MG63 (cell line): ENCODE results near the gene GDF3. TPM values are rescaled to one million over a fixed set of nuclear protein-coding genes. Genes with fewer than 3 reads are reported as not detected.
"Not testable (repeated sequence)": the region's sequence is repeated elsewhere in the genome, so short reads cannot be mapped to it uniquely, and the experiment has no call there.

Experiments
- DNase-seq: peaks from one replicate; pipeline ENCODE4 v3.0.0-alpha.2; 2020
- H3K27me3 ChIP-seq: fragments of 250-450 bp; sonication (Bioruptor Pico); 2 replicates; pipeline ENCODE4 v1.5.1; 2020; ENCODE audit warnings: mild to moderate bottlenecking, moderate library complexity
- H3K36me3 ChIP-seq: fragments of 250-450 bp; sonication (Bioruptor Pico); 2 replicates; pipeline ENCODE4 v1.5.1; 2020; ENCODE audit warnings: mild to moderate bottlenecking, moderate library complexity
- H3K4me3 ChIP-seq: fragments of 250-450 bp; sonication (Bioruptor Pico); 2 replicates; pipeline ENCODE4 v1.5.1; 2020; ENCODE audit warnings: mild to moderate bottlenecking, moderate library complexity
- H3K9me3 ChIP-seq: fragments of 250-450 bp; sonication (Bioruptor Pico); 2 replicates; pipeline ENCODE4 v1.5.1; 2020; ENCODE audit warnings: mild to moderate bottlenecking, moderate library complexity
- total RNA-seq: library from RNA; depleted of rRNA; stranded (reverse); fragments of >200 nt; shearing (Covaris generic); gene quantifications from 2 replicates; pipeline ENCODE4 v1.2.3, GENCODE V29; 2014; ENCODE audit warnings: low replicate concordance; rRNA removed

Gene GDF3
- total RNA-seq = not detected in 2 replicates

DNA sequence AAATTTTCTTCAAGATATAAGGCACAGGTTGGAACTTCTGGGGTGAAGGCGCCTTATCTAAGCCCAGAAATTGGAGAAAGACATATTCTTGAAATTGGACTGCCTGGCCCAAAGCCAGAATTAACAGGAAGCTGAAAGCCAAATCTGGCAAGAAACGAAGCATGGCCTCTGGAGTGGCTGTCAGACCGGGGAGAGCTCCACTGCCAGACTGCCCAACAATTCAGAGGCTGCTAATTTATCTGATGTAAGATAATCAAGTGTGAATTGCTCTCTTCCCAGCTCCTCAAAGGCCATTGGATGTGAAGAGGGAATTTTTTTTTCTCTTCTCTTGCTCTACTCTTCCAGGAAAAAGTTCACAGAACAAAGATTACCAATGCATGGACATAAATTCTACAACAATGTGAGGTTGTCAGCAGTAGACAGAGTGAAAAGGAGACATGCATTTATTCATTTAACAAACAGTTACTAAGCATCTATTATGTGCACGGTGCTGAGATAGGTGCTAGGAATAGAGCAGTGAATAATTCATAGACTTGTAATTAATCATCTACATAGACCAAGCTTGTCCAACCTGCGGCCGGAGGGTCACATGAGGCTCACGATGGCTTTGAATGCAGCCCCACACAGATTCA lies at the start of gene GDF3:
GDF3 (minus strand) TSS at position 210 of the 632 bp plus-strand sequence; CDS start at position 163, 47 bp downstream.
- DNase-seq = no peak
- H3K4me3 ChIP-seq = no peak within 1 kb of the TSS
- H3K9me3 ChIP-seq = no peaks in the 10 kb centered on the region
- no peaks in the 10 kb centered on the region for H3K27me3 ChIP-seq
- H3K36me3 ChIP-seq = no peaks in the 10 kb centered on the region

- Histone ChIP-seq H3K9me3 (no peaks in the 10 kb centered on the region), H3K27me3 (no peaks in the 10 kb centered on the region), H3K4me3 (no peak overlapping the region), H3K36me3 (no peaks in the 10 kb centered on the region)
- DNase-seq = no peak
Observed at GRCh38 chr12:7732993-7733392, 37.4 kb upstream of the GDF3 start.

- Histone ChIP-seq H3K27me3 (no peaks in the 10 kb centered on the region; the same call in 1 of the 2 replicates), H3K36me3 (no peaks in the 10 kb centered on the region), H3K9me3 (no peaks in the 10 kb centered on the region), H3K4me3 (no peak overlapping the region)
- no peak for DNase-seq
Observed at GRCh38 chr12:7731486-7731885, 35.9 kb upstream of the GDF3 start.

DNA sequence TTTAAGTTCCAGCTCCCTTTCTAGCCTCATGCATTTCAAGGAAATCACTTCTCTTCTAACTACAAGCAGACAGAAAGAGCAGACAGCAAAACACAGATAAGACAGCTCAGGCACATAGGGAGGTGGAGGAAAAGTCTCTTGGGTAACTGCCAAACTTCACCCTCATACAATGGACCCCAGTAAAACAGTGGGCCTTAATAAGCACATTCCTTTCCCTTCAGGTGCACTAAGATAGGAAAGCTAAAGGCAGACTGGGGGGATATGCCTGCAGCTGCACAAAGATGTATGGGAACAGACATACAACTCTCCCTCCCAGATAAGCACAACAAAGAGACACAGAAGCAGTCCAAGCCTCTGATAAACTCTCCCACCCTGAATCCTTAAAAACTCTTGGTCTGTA lies 35.4 kb upstream of the GDF3 start:
- DNase-seq, H3K9me3 ChIP-seq, H3K36me3 ChIP-seq, H3K4me3 ChIP-seq, H3K27me3 ChIP-seq: not testable (repeated sequence)

- H3K4me3 ChIP-seq = no peak overlapping the region
- no peaks in the 10 kb centered on the region for H3K9me3 ChIP-seq
- no peaks in the 10 kb centered on the region; the same call in 1 of the 2 replicates for H3K27me3 ChIP-seq
- no peaks in the 10 kb centered on the region for H3K36me3 ChIP-seq
- DNase-seq = no peak
Observed at GRCh38 chr12:7729746-7730145, 34.2 kb upstream of the GDF3 start.

DNA sequence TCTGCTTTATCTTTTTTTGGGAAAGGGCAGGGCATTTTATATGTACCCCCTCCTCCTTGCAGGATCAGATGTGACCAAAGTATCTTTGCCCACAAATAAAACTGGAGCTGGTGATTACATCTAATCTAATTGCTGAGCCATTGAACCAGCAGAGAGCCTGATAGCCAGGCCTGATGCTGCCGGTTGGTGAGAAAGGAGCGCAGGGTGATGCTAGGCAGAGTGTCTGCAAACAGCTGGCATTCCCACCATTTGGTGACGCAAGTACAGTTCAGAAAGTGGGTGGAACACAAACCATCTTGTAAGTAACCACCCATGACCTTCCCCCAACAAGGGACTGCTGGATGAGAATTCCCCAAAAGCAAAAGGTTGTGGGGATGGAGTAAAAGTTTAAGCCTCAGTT lies 28.4 kb upstream of the GDF3 start:
- H3K9me3 ChIP-seq = no peaks in the 10 kb centered on the region
- no peak for DNase-seq
- no peaks in the 10 kb centered on the region for H3K36me3 ChIP-seq
- no peak overlapping the region for H3K4me3 ChIP-seq
- no peaks in the 10 kb centered on the region; the same call in 1 of the 2 replicates for H3K27me3 ChIP-seq

DNA sequence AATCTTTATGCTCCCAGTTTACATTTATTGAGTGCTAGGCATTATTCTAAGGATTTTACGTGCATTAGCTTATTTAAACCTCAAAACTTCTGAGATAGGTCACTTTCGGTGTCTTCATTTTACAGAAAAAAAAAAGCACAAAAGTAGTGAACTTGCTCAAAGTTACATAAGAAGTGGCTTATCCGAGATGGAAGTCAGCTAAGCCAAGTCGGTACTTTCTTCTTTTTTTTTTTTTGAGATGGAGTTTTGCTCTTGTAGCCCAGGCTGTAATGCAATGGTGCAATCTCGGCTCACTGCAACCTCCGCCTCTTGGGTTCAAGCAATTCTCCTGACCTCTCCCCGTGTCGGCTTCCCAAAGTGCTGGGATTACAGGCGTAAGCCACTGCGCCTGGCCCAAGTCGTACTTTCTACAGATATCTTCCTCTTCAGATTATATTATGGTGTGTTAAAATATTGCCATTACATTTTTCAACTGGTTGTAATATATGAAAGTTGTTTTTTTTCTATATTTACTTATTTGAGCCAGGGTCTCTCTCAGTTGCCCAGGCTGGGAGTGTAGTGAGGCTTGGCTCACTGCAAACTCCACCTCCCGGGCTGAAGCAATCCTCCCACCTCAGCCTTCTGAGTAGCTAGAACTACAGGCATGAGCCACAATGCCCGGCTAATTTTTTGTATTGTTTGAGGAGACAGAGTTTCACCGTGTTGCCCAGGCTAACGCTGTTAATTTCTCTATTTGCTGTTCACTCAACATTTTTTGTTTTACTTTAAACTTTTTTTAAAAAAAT lies 24.6 kb upstream of the GDF3 start:
- Histone ChIP-seq H3K4me3 (no peak overlapping the region), H3K36me3 (no peaks in the 10 kb centered on the region), H3K27me3 (no peaks in the 10 kb centered on the region), H3K9me3 (no peaks in the 10 kb centered on the region)
- DNase-seq = no peak

DNA sequence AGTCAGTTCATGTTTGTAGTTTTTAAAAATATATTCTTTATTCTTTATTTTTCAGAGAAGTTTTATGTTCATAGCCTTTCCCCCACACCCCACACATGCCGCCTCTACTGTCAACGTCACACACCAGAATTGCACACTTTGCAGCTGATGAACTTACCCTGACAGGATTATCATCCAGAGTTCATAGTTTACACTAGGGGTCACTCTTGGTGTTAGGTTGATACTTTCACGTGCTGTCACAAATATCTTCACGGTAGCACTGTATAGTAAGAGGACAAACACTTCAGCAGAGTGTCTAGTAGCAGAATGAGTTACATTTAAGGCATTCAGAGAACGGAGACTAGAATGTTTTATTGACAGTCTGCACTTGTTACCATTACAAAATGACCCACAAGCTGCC lies 20.8 kb upstream of the GDF3 start:
- Histone ChIP-seq H3K36me3 (no peaks in the 10 kb centered on the region), H3K4me3 (no peak overlapping the region)
- no peak for DNase-seq

GRCh38 chr12:7712841-7713442 lies 17.4 kb upstream of the GDF3 start:
- no peaks in the 10 kb centered on the region for H3K9me3 ChIP-seq
- H3K36me3 ChIP-seq = no peaks in the 10 kb centered on the region
- H3K27me3 ChIP-seq = no peaks in the 10 kb centered on the region
- no peak overlapping the region for H3K4me3 ChIP-seq
- no peak for DNase-seq

More for the DNA sequence above, 20.8 kb upstream of the GDF3 start:
- Histone ChIP-seq H3K9me3 (no peaks in the 10 kb centered on the region), H3K27me3 (no peaks in the 10 kb centered on the region)

DNA sequence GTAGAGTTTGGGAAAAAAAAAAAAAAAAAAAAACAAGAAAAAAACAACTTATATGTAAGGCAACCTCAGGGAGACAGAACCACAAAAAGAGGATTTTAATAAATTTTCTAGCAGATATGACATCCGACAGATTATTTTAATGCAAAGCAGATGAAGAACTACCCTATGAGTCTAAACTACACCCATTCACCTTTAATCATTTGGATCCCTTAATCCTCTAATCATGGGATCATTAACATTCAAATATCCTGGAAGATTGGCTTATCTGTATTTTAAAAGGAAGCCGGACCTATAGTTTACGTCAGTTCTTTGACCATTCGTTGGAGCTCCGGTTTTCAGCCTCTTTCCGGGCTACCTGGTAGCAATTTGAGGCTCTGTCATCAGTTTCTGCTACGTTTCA lies 15.6 kb upstream of the GDF3 start, which contains the start of gene DPPA3:
DPPA3 (plus strand) TSS at position 301 of the 400 bp plus-strand sequence. CDS start 138 bp downstream, outside the sequence.
- H3K36me3 ChIP-seq = no peaks in the 10 kb centered on the region
- no peak for DNase-seq
- no peak within 1 kb of the TSS for H3K4me3 ChIP-seq
- H3K27me3 ChIP-seq = no peaks in the 10 kb centered on the region
- no peaks in the 10 kb centered on the region for H3K9me3 ChIP-seq

DNA sequence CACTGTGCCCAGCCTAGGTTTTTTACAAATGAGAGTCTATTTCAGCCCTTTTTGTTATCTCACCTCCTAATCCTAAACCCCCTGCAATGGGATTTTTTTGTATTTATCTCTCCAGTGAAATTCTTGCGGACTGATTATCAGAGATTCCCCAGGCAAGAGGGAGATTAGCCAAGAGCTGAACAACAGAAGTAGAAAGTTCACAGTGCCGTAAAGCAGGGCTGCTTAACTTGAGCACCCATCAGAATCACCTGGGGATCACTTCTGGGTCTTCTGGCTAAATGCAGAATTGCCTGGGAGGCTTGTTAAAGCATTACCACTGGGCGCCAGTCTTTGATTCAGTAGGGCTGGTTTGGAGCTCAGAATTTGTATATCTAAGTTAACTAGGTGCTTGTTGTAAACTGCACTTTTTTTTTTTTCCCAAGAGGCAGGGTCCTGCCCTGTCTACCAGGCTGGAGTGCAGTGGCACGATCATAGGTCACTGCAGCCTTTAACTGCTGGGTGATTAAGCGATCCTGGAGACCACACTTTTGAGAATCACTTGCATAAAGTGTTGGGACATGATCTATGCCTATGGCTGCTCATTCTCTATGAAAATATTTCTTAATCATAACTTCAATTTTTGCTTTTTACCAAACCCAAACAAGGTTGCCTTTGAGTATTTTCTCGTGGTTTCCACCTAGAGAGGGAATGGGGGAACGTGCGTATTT lies 14.5 kb upstream of the GDF3 start:
- H3K36me3 ChIP-seq = no peaks in the 10 kb centered on the region
- DNase-seq = no peak
- H3K27me3 ChIP-seq = no peaks in the 10 kb centered on the region
- no peaks in the 10 kb centered on the region for H3K9me3 ChIP-seq
- H3K4me3 ChIP-seq = no peak overlapping the region

DNA sequence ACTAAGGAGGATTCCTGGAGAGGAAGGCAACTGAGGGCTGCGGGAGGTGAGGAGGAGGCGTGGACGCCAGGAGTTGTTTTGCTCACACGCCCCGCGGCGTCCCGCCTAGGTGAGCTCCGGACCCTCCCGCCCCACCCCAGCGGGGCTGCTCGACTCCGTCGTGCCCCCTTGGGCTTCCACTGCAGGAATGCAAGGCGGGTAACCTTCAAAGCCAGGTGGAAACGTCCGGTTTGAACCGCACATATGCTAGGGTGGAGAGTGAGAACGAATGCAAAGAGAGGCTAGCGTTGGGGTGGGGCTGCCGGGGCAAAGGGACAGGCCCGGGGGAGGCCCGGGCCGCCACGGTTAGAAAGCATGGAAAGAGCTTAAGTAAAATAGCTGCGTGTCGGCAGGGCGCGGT lies 10.3 kb upstream of the GDF3 start:
- H3K9me3 ChIP-seq = no peaks in the 10 kb centered on the region
- DNase-seq = no peak
- H3K36me3 ChIP-seq = no peaks in the 10 kb centered on the region
- H3K4me3 ChIP-seq = no peak overlapping the region
- no peaks in the 10 kb centered on the region for H3K27me3 ChIP-seq

GRCh38 chr12:7695237-7695560 lies 376 bp downstream of the GDF3 start:
- no peak for DNase-seq

DNA sequence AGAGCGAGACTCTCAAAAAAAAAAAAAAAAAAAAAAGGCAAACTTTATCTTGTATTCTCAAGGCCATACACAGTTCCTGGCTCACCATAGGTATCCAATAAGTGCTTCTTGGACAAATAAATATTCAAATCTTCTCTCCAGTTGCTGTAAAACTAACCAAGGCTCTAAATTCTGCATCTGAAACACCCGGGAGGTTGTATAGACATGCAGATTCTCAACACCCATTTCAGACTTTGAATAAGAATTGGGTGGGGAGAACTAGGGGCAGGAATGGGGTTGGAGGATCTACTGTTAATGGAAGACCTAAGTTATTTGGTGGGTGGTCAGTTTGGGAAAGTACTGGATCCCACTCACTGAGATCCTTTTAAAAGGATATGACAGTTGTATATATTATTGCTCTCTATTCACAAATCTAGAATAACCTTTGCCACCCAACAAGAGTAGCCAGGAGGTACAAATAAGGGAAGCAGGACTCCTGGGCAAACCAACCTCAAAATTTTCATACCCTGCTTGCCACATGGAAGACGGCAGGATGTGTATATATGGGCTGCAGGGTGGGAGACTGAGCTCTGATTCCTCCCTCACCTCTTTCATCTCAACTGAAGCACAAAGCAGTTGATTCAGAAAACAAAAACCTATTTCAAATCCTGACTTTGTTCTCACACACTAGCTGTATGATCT lies 879 bp downstream of the GDF3 start:
- Histone ChIP-seq H3K9me3 (no peaks in the 10 kb centered on the region), H3K4me3 (no peak overlapping the region), H3K27me3 (no peaks in the 10 kb centered on the region), H3K36me3 (no peaks in the 10 kb centered on the region)
- no peak for DNase-seq

More at GRCh38 chr12:7695237-7695560, 376 bp downstream of the GDF3 start:
- Histone ChIP-seq H3K4me3 (no peak overlapping the region), H3K27me3 (no peaks in the 10 kb centered on the region), H3K36me3 (no peaks in the 10 kb centered on the region), H3K9me3 (no peaks in the 10 kb centered on the region)

DNA sequence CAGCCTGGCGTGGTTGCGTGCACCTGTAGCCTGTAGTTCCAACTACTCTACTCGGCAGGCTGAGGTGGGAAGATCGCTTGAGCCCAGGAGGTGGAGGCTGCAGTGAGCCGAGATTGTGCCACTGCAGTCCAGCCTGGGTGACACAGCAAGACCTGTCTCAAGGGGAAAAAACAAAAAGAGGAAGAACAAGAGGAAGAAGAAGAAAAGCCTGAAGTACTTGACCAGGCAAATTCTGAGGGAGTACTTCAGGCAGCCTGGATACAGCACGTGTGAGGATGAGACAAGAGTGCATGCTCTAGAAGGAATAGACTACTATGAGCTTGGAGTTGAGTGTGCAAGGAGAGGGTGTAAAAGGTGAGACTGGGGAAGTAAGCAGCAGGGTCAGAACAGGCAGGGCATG lies 1.8 kb downstream of the GDF3 start:
- Histone ChIP-seq H3K9me3 (no peaks in the 10 kb centered on the region), H3K36me3 (no peaks in the 10 kb centered on the region), H3K4me3 (no peak overlapping the region), H3K27me3 (no peaks in the 10 kb centered on the region)
- no peak for DNase-seq

DNA sequence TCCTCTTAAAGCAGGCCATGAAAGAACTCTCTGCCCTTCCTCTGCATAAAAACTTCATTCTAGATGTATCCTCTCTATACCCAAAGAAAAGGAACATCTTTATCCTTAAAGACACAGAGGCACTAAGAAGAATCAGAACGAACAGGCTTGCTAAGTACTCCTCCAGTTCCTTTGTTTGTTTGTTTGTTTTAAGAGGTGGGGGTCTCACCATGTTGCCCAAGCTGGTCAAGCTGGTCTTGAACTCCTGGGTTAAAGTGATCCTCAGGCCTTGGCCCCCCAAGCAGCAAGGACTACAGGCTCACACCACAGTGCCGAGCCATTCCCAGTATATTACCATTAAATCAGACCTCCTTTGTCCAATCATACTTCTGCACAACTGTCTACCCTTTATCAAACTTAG lies 14.0 kb downstream of the GDF3 start:
- no peaks in the 10 kb centered on the region for H3K9me3 ChIP-seq
- no peaks in the 10 kb centered on the region for H3K27me3 ChIP-seq
- no peak for DNase-seq
- no peaks in the 10 kb centered on the region for H3K36me3 ChIP-seq
- H3K4me3 ChIP-seq = no peak overlapping the region
